H1 (cell line): ENCODE measurements around the gene TIAM2. TPM values are rescaled to one million over a fixed set of nuclear protein-coding genes. Genes with fewer than 3 reads are reported as not detected.

Experiments
- CTCF ChIA-PET: fragments of 300-600 bp; sonication (Branson Sonifier 250); formaldehyde crosslinking; loops from one replicate; lab custom pipeline; 2021; ENCODE audit not compliant: partially characterized antibody; lab: Charles Lee
- POLR2A ChIA-PET: fragments of 300-600 bp; sonication (Branson Sonifier 250); formaldehyde crosslinking; loops from one replicate; lab custom pipeline; 2021; ENCODE audit warnings: inconsistent platforms; ENCODE audit not compliant: partially characterized antibody; lab: Charles Lee
- DNase-seq, 2 experiments: peaks; one replicate each; pipeline versions ENCODE4 v3.0.0 to v3.0.0-alpha.2; 2010 to 2022; ENCODE audit warnings: low spot score in 2 of 2, low read depth in 1 of 2, mixed read lengths in 1 of 2
- FAIRE-seq: peaks from 2 replicates; lab custom pipeline; 2011; peaks lifted over from hg19 to GRCh38; lab: Jason Lieb, UNC
- H2AFZ ChIP-seq: 2 replicates; pipeline ENCODE4 v1.8.1; 2012; ENCODE audit warnings: low read length, inconsistent platforms
- H2AK5ac ChIP-seq: 2 replicates; pipeline ENCODE4 v1.6.1; 2013; ENCODE audit warnings: low read depth, low read length
- H2BK120ac ChIP-seq: replicated peaks from 2 replicates; pipeline ENCODE3; 2013; ENCODE audit warnings: low read depth, low read length, inconsistent platforms
- H2BK12ac ChIP-seq: 2 replicates; pipeline ENCODE4 v1.6.1; 2013; ENCODE audit warnings: low read depth, low read length
- H2BK15ac ChIP-seq: 2 replicates; pipeline ENCODE4 v1.6.1; 2013; ENCODE audit warnings: low read length
- H2BK20ac ChIP-seq: 2 replicates; pipeline ENCODE4 v1.6.1; 2013; ENCODE audit warnings: low read length
- H2BK5ac ChIP-seq: 2 replicates; pipeline ENCODE4 v1.6.1; 2013; ENCODE audit warnings: low read depth, low read length
- H3K14ac ChIP-seq: 2 replicates; pipeline ENCODE4 v1.6.1; 2013; ENCODE audit warnings: inconsistent platforms; ENCODE audit not compliant: insufficient read length
- H3K18ac ChIP-seq: 2 replicates; pipeline ENCODE4 v1.6.1; 2013; ENCODE audit warnings: low read length; ENCODE audit errors: extremely low read depth
- H3K23ac ChIP-seq: 2 replicates; pipeline ENCODE4 v1.6.1; 2013; ENCODE audit warnings: inconsistent platforms; ENCODE audit not compliant: insufficient read length
- H3K23me2 ChIP-seq: 2 replicates; pipeline ENCODE4 v1.6.1; 2013; ENCODE audit warnings: low read depth, low read length
- H3K27ac ChIP-seq: 2 replicates; pipeline ENCODE4 v1.6.1; 2011; ENCODE audit warnings: low read depth, low read length, inconsistent platforms
- H3K27me3 ChIP-seq, 4 experiments: replicated peaks in 1 of 4; 1 replicate in 1 of 4; 2 replicates in 3 of 4; pipeline versions ENCODE4 v1.6.1 to v1.8.1; 2011 to 2013; ENCODE audit warnings: low read length in 3 of 4, mild to moderate bottlenecking in 3 of 4, inconsistent platforms in 2 of 4, mixed read lengths in 2 of 4, moderate library complexity in 1 of 4; ENCODE audit not compliant: control insufficient read depth in 3 of 4, insufficient read depth in 3 of 4; ENCODE audit errors: extremely low read depth in 1 of 4
- H3K36me3 ChIP-seq, 4 experiments: 2 replicates each; pipeline versions ENCODE4 v1.6.1 to v1.8.1; 2011 to 2013; ENCODE audit warnings: mild to moderate bottlenecking in 4 of 4, low read length in 3 of 4, moderate library complexity in 2 of 4, control low read depth in 1 of 4, inconsistent platforms in 1 of 4; ENCODE audit not compliant: insufficient read depth in 4 of 4, control insufficient read depth in 2 of 4
- H3K4ac ChIP-seq: replicated peaks from 2 replicates; pipeline ENCODE3; 2013; ENCODE audit warnings: low read length, low read depth, mixed read lengths, inconsistent platforms; ENCODE audit not compliant: insufficient read length
- H3K4me1 ChIP-seq, 4 experiments: replicated peaks in 1 of 4; 1 replicate in 1 of 4; 2 replicates in 3 of 4; pipeline versions ENCODE4 v1.6.1 to v1.8.1; 2011 to 2013; ENCODE audit warnings: low read length in 3 of 4, inconsistent platforms in 2 of 4, mixed read lengths in 1 of 4; ENCODE audit not compliant: insufficient read depth in 4 of 4, control insufficient read depth in 3 of 4
- H3K4me2 ChIP-seq, 2 experiments: 2 replicates each; pipeline versions ENCODE4 v1.6.1 to v1.8.1; 2011 to 2013; ENCODE audit warnings: low read depth in 2 of 2, low read length in 2 of 2, control low read depth in 1 of 2, inconsistent platforms in 1 of 2, mild to moderate bottlenecking in 1 of 2; ENCODE audit not compliant: insufficient read depth in 1 of 2
- H3K4me3 ChIP-seq, 4 experiments: fragments of 200-600, 300-600 bp in 1 of 4; sonication (generic), shearing (Covaris generic), sonication (Bioruptor Twin) in 1 of 4; 2 replicates each; pipeline versions ENCODE4 v1.5.1 to v1.8.1; 2011 to 2016; ENCODE audit warnings: low read length in 4 of 4, low read depth in 3 of 4, control low read depth in 2 of 4, inconsistent platforms in 2 of 4, mild to moderate bottlenecking in 2 of 4, mixed read lengths in 1 of 4, moderate library complexity in 1 of 4; ENCODE audit not compliant: insufficient read depth in 2 of 4; ENCODE audit errors: extremely low read depth in 1 of 4
- H3K56ac ChIP-seq: replicated peaks from 2 replicates; pipeline ENCODE3; 2013; ENCODE audit warnings: low read depth, mild to moderate bottlenecking, mixed read lengths, low read length, inconsistent platforms; ENCODE audit not compliant: insufficient read length
- H3K79me1 ChIP-seq: 2 replicates; pipeline ENCODE4 v1.6.1; 2013; ENCODE audit warnings: low read depth, low read length, control low read depth
- H3K79me2 ChIP-seq, 2 experiments: 2 replicates each; pipeline versions ENCODE4 v1.6.1 to v1.8.1; 2012 to 2013; ENCODE audit warnings: low read length in 2 of 2, mild to moderate bottlenecking in 2 of 2, inconsistent platforms in 1 of 2; ENCODE audit not compliant: insufficient read depth in 2 of 2, control insufficient read depth in 1 of 2
- H3K9ac ChIP-seq, 4 experiments: replicated peaks in 1 of 4; 1 replicate in 1 of 4; 2 replicates in 3 of 4; pipeline versions ENCODE4 v1.6.1 to v1.8.1; 2011 to 2013; ENCODE audit warnings: low read depth in 3 of 4, low read length in 3 of 4, control low read depth in 2 of 4, mild to moderate bottlenecking in 2 of 4, moderate library complexity in 2 of 4, inconsistent platforms in 1 of 4; ENCODE audit errors: extremely low read depth in 1 of 4
- H3K9me3 ChIP-seq, 2 experiments: 2 replicates each; pipeline versions ENCODE4 v1.6.1 to v1.8.1; 2012 to 2013; ENCODE audit warnings: mild to moderate bottlenecking in 2 of 2, moderate library complexity in 2 of 2, control low read depth in 1 of 2, inconsistent platforms in 1 of 2, low read depth in 1 of 2, low read length in 1 of 2, mixed read lengths in 1 of 2; ENCODE audit not compliant: insufficient read depth in 2 of 2
- H4K20me1 ChIP-seq, 2 experiments: replicated peaks in 1 of 2; 2 replicates each; pipeline versions ENCODE3 to v1.8.1; 2011 to 2013; ENCODE audit warnings: inconsistent platforms in 2 of 2, low read length in 2 of 2, mild to moderate bottlenecking in 1 of 2; ENCODE audit not compliant: insufficient read depth in 2 of 2, control insufficient read depth in 1 of 2
- H4K5ac ChIP-seq: 2 replicates; pipeline ENCODE4 v1.6.1; 2013; ENCODE audit warnings: low read length, low read depth, mixed read lengths, inconsistent platforms; ENCODE audit not compliant: insufficient read length
- H4K8ac ChIP-seq: 2 replicates; pipeline ENCODE4 v1.8.0; 2013; ENCODE audit warnings: mild to moderate bottlenecking, moderate library complexity, low read length, inconsistent platforms; ENCODE audit not compliant: insufficient read depth; ENCODE audit errors: extremely low read depth
- H4K91ac ChIP-seq: replicated peaks from 2 replicates; pipeline ENCODE3; 2013; ENCODE audit warnings: low read length, mixed read lengths, inconsistent platforms; ENCODE audit not compliant: insufficient read length
- BRCA1 ChIP-seq: IDR thresholded peaks from 2 replicates; pipeline ENCODE4 v1.6.1; 2012; ENCODE audit warnings: low read depth, low read length, improper control_type of control experiment
- CHD2 ChIP-seq: IDR thresholded peaks from 2 replicates; pipeline ENCODE4 v1.6.1; 2012; ENCODE audit warnings: low read length, improper control_type of control experiment
- CREB1 ChIP-seq: IDR thresholded peaks from 2 replicates; pipeline ENCODE4 v1.6.1; 2012; ENCODE audit warnings: inconsistent platforms
- E2F6 ChIP-seq: IDR thresholded peaks from 2 replicates; pipeline ENCODE4 v1.6.1; 2012; ENCODE audit warnings: inconsistent platforms
- JUN ChIP-seq: IDR thresholded peaks from 2 replicates; pipeline ENCODE4 v1.6.1; 2011; ENCODE audit warnings: low read depth, mild to moderate bottlenecking, improper control_type of control experiment, low read length
- KDM1A ChIP-seq: fragments of 200-600, 300-600 bp; sonication (generic); IDR thresholded peaks from 2 replicates; pipeline ENCODE4 v1.7.1; 2016; ENCODE audit warnings: mild to moderate bottlenecking, low read length, borderline replicate concordance
- KDM5A ChIP-seq: fragments of 200-600 bp; IDR thresholded peaks from 2 replicates; pipeline ENCODE4 v1.7.1; 2012; ENCODE audit warnings: mild to moderate bottlenecking, low read length, inconsistent platforms, mixed read lengths
- PHF8 ChIP-seq: fragments of 200-600 bp; sonication (generic); conservative IDR thresholded peaks from 2 replicates; pipeline ENCODE4 v1.7.1; 2012; ENCODE audit warnings: low read depth, mild to moderate bottlenecking, inconsistent platforms, low read length, moderate library complexity
- POU5F1 ChIP-seq: IDR thresholded peaks from 2 replicates; pipeline ENCODE4 v1.6.1; 2011; ENCODE audit warnings: low read depth, mild to moderate bottlenecking, low read length, moderate library complexity
- RXRA ChIP-seq: IDR thresholded peaks from 2 replicates; pipeline ENCODE4 v1.6.1; 2011; ENCODE audit warnings: low read depth, mild to moderate bottlenecking, low read length, moderate library complexity; ENCODE audit not compliant: insufficient read depth
- SIN3A ChIP-seq, 2 experiments: IDR thresholded peaks in 1 of 2; conservative IDR thresholded peaks in 1 of 2; 2 replicates each; pipeline ENCODE4 v1.6.1; 2011 to 2012; ENCODE audit warnings: low read length in 2 of 2, improper control_type of control experiment in 1 of 2, low read depth in 1 of 2, mild to moderate bottlenecking in 1 of 2
- SIX5 ChIP-seq: IDR thresholded peaks from 2 replicates; pipeline ENCODE4 v1.6.1; 2011; ENCODE audit warnings: mild to moderate bottlenecking, low read depth, low read length
- SUZ12 ChIP-seq: fragments of 200-600 bp; sonication (generic); IDR thresholded peaks from 2 replicates; pipeline ENCODE4 v1.6.1; 2012; ENCODE audit warnings: mild to moderate bottlenecking, inconsistent platforms, low read length, moderate library complexity, mixed read lengths
- TAF1 ChIP-seq: IDR thresholded peaks from 2 replicates; pipeline ENCODE4 v1.6.1; 2011; ENCODE audit warnings: mild to moderate bottlenecking, low read depth, low read length
- TEAD4 ChIP-seq: IDR thresholded peaks from 2 replicates; pipeline ENCODE4 v1.6.1; 2012; ENCODE audit warnings: low read depth, low read length, inconsistent platforms, mixed read lengths
- WGBS, 2 experiments: shearing (Covaris generic) in 1 of 2; methylation state at CpG; one replicate each; pipeline versions ENCODE4 v1.1.6 to v1.1.7; 2013 to 2015; ENCODE audit warnings: low lambda C conversion rate in 2 of 2, mixed read lengths in 2 of 2, inconsistent platforms in 1 of 2, low coverage in 1 of 2, missing lambda C conversion rate in 1 of 2; ENCODE audit not compliant: insufficient replicate concordance in 2 of 2, insufficient coverage in 1 of 2, insufficient read length in 1 of 2; ENCODE audit errors: extremely low coverage in 1 of 2, missing lambda C conversion rate in 1 of 2; 5-methylcytosine and 5-hydroxymethylcytosine counted together
- polyA plus RNA-seq, 7 experiments: library from polyadenylated mRNA; depleted of rRNA in 3 of 7; stranded (reverse) in 5 of 7; unstranded in 2 of 7; fragments of >200 nt in 5 of 7; fragments of 200-250 nt in 2 of 7; gene quantifications; 1 replicate in 5 of 7; 2 replicates in 1 of 7; 4 replicates in 1 of 7; pipeline versions ENCODE4 v1.2.1 to v1.2.3, GENCODE V29; 2011 to 2013; ENCODE audit warnings: missing spikeins in 2 of 7, mixed read lengths in 2 of 7
- total RNA-seq: library from RNA; stranded (reverse); fragmentation: NEBNext Ultra II Directional; extraction: Animal tissue kit (Norgen Biotek cat#: 25700); gene quantifications from 2 replicates; pipeline ENCODE4 v1.2.1, GENCODE V29; 2021

TIAM2 gene
- total and polyA plus RNA-seq, 2 of the 8 experiments (the other 6 are each of a cell fraction or from before 2014, with no cell fraction given): 7.4 to 23.9 TPM

GRCh38 chr6:155252581-155252980 lies 257.5 kb downstream of the TIAM2 start:
- Histone ChIP-seq H4K20me1 (no peaks in the 10 kb centered on the region), H2AFZ (no peak overlapping the region), H3K27ac (no peak overlapping the region), H2BK120ac (no peak overlapping the region), H4K91ac (no peak overlapping the region), H3K27me3 (no peaks in the 10 kb centered on the region), H3K9me3 (no peaks in the 10 kb centered on the region), H3K9ac (no peak overlapping the region), H4K8ac (no peak overlapping the region), H3K4me2 (no peak overlapping the region), H2AK5ac (no peak overlapping the region), H3K23me2 (no peaks in the 10 kb centered on the region), H2BK20ac (no peak overlapping the region), H3K4me1 (peaks cover 0 to 6% (median 3%) of the 10 kb centered on the region in 4 experiments; a peak in 2 of 7 replicates), H3K79me2 (no peaks in the 10 kb centered on the region), H3K4me3 (no peak overlapping the region), H3K14ac (no peak overlapping the region), H3K36me3 (peaks cover 7 to 79% (median 31%) of the 10 kb centered on the region in 4 experiments), H4K5ac (no peak overlapping the region), H3K23ac (no peak overlapping the region), H3K4ac (no peak overlapping the region), H2BK12ac (no peak overlapping the region), H2BK15ac (no peak overlapping the region), H2BK5ac (no peak overlapping the region), H3K18ac (no peak overlapping the region), H3K79me1 (no peaks in the 10 kb centered on the region; the same call in 1 of the 2 replicates), H3K56ac (no peak overlapping the region)
- WGBS, 2 experiments: 93% methylated on average over 8 of the region's 8 CpGs; no CpG with 5 or more reads in 1 of the 2 experiments
- FAIRE-seq (no peak), DNase-seq (peak in 1 of 2 experiments; percentile 27)
- CTCF ChIA-PET: interaction anchor here (0.8 to 8.5 kb wide), 8 partner anchors 9 to 380 kb away, joined by 3 to 98 read pairs (median 8); no protein-coding TSS in a partner anchor
- POLR2A ChIA-PET: interaction anchor here (1.1 to 1.9 kb wide), 2 partner anchors 9 to 18 kb away, joined by 3 read pairs; no protein-coding TSS in a partner anchor
- no peak for TF ChIP-seq POU5F1
- TF ChIP-seq SIN3A (conservative IDR thresholded peaks at IDR 0.05 in 1 of 2, IDR thresholded peaks at IDR 0.05 in 1 of 2; ENCODE audit: low read depth in 1 of 2, low read length in 2 of 2): no peak
- no peak for TF ChIP-seq CREB1
- TF ChIP-seq JUN: no peak
- TF ChIP-seq KDM1A: no peak
- no peak for TF ChIP-seq TAF1
- no peak for TF ChIP-seq E2F6
- no peak for TF ChIP-seq RXRA
- TF ChIP-seq TEAD4: no peak
- no peak for TF ChIP-seq PHF8
- TF ChIP-seq SUZ12: no peak
- no peak for TF ChIP-seq KDM5A
- TF ChIP-seq SIX5: no peak
- TF ChIP-seq BRCA1: no peak
- no peak for TF ChIP-seq CHD2
